AG04449 (cell line): ENCODE data around the gene TADA1.
"Not testable (repeated sequence)": the region's sequence is repeated elsewhere in the genome, so short reads cannot be mapped to it uniquely, and the experiment has no call there.

Experiments
- CTCF ChIA-PET: fragments of 350-600 bp; formaldehyde crosslinking; extraction: SDS; loops from one replicate; lab custom pipeline; 2021; ENCODE audit warnings: antibody characterized with exemption; lab: Yijun Ruan, JAX
- POLR2A ChIA-PET: fragments of 400-600, 350-600 bp; formaldehyde crosslinking; extraction: SDS; loops from one replicate; lab custom pipeline; 2020; ENCODE audit warnings: antibody characterized with exemption, inconsistent platforms; lab: Yijun Ruan, JAX
- DNase-seq: peaks from one replicate; pipeline ENCODE4 v3.0.0-alpha.2; 2010; ENCODE audit warnings: low read depth, low spot score
- H3K4me3 ChIP-seq: 2 replicates; pipeline ENCODE4 v1.5.1; 2011; ENCODE audit warnings: low read depth, mild to moderate bottlenecking, control low read depth, low read length
- CTCF ChIP-seq: IDR thresholded peaks from one replicate; pipeline ENCODE4 v1.5.1; 2011; ENCODE audit warnings: mild to moderate bottlenecking, moderate library complexity, low read length, control low read depth, inconsistent platforms; ENCODE audit not compliant: insufficient read depth; ENCODE audit errors: missing control alignments

TADA1 gene

GRCh38 chr1:166838766-166839599 lies 37.1 kb downstream of the TADA1 start, which contains the start of gene POGK:
Gene POGK (plus strand): TSS chr1:166839475. CDS start chr1:166840957, 1,482 bp downstream.
- ChIA-PET CTCF (interaction anchor here (0.7 to 1.3 kb wide), 5 partner anchors 14 to 913 kb away, joined by 3 to 5 read pairs (median 4); partner anchors contain the start of gene TADA1), POLR2A (interaction anchor here (0.6 to 1.4 kb wide), 8 partner anchors 10 to 1141 kb away, joined by 3 to 11 read pairs (median 4); partner anchors contain the start of genes ALDH9A1 and TADA1)
- no peak for TF ChIP-seq CTCF
- peak within 1 kb of the TSS; percentile 72 for H3K4me3 ChIP-seq
- DNase-seq: no peak

GRCh38 chr1:166836733-166837132 lies 39.3 kb downstream of the TADA1 start:
- no peak for DNase-seq
- ChIA-PET POLR2A (no interaction called here), CTCF (interaction anchor here (1.0 kb wide), 1 partner anchor 39 kb away, joined by 3 read pairs; no protein-coding TSS in a partner anchor)
- no peak for TF ChIP-seq CTCF
- H3K4me3 ChIP-seq: no peak overlapping the region

GRCh38 chr1:166829762-166830161 lies 46.3 kb downstream of the TADA1 start:
- POLR2A ChIA-PET, DNase-seq, CTCF ChIA-PET, H3K4me3 ChIP-seq: not testable (repeated sequence)

GRCh38 chr1:166827426-166827825 lies 48.6 kb downstream of the TADA1 start:
- no peak overlapping the region for H3K4me3 ChIP-seq
- ChIA-PET CTCF (no interaction called here), POLR2A (no interaction called here)
- no peak for TF ChIP-seq CTCF
- no peak for DNase-seq

GRCh38 chr1:166822385-166822784 lies 53.7 kb downstream of the TADA1 start:
- TF ChIP-seq CTCF: peak; percentile 13
- ChIA-PET POLR2A (no interaction called here), CTCF (interaction anchor here (1.5 kb wide), 1 partner anchor 13 kb away, joined by 3 read pairs; no protein-coding TSS in a partner anchor)
- no peak overlapping the region for H3K4me3 ChIP-seq
- DNase-seq: no peak

- ChIA-PET CTCF (no interaction called here), POLR2A (no interaction called here)
- no peak overlapping the region for H3K4me3 ChIP-seq
Measured at GRCh38 chr1:166819974-166820373, 56.1 kb downstream of the TADA1 start.

More at GRCh38 chr1:166819974-166820373, 56.1 kb downstream of the TADA1 start:
- no peak for DNase-seq
- TF ChIP-seq CTCF: no peak
